D721Med (cell line): Measurements from ENCODE around the gene ADAM15.

Source experiments
- DNase-seq: peaks from one replicate; pipeline ENCODE4 v3.0.0; 2011; ENCODE audit warnings: low spot score; ENCODE audit not compliant: insufficient read length
- FAIRE-seq: peaks from 2 replicates; lab custom pipeline; 2011; peaks lifted over from hg19 to GRCh38; lab: Jason Lieb, UNC
- TF ChIP-seq, protein P1 (sequence below): IDR thresholded peaks from 2 replicates; pipeline ENCODE4 v1.5.1; 2012; ENCODE audit warnings: mild to moderate bottlenecking, control low read depth; ENCODE audit not compliant: insufficient read depth; ENCODE audit errors: missing control alignments

Gene ADAM15

DNA sequence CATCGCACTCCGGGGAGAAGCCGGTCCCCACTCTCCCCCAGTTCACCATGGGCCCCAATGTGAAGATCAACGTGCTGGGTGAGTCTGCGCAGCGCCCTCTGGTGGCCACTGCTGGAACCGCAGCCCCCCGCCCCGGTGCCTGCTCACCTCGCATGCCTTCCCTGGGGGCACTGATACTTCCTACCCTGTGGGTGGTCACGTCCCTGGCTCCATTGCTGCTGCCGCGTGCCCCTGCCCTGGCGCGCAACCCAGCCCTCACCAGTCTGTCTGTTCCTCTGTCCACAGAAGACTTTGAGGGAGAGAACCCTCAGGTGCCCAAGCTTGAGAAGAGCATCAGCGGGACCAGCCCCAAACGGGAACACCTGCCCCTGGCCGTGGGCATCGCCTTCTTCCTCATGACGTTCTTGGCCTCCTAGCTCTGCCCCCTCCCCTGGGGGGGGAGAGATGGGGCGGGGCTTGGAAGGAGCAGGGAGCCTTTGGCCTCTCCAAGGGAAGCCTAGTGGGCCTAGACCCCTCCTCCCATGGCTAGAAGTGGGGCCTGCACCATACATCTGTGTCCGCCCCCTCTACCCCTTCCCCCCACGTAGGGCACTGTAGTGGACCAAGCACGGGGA, 35.1 kb downstream of the ADAM15 start:
- FAIRE-seq (no peak), DNase-seq (peak; percentile 75)
- TF ChIP-seq, protein P1, sequence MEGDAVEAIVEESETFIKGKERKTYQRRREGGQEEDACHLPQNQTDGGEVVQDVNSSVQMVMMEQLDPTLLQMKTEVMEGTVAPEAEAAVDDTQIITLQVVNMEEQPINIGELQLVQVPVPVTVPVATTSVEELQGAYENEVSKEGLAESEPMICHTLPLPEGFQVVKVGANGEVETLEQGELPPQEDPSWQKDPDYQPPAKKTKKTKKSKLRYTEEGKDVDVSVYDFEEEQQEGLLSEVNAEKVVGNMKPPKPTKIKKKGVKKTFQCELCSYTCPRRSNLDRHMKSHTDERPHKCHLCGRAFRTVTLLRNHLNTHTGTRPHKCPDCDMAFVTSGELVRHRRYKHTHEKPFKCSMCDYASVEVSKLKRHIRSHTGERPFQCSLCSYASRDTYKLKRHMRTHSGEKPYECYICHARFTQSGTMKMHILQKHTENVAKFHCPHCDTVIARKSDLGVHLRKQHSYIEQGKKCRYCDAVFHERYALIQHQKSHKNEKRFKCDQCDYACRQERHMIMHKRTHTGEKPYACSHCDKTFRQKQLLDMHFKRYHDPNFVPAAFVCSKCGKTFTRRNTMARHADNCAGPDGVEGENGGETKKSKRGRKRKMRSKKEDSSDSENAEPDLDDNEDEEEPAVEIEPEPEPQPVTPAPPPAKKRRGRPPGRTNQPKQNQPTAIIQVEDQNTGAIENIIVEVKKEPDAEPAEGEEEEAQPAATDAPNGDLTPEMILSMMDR, result peak; percentile 91

DNA sequence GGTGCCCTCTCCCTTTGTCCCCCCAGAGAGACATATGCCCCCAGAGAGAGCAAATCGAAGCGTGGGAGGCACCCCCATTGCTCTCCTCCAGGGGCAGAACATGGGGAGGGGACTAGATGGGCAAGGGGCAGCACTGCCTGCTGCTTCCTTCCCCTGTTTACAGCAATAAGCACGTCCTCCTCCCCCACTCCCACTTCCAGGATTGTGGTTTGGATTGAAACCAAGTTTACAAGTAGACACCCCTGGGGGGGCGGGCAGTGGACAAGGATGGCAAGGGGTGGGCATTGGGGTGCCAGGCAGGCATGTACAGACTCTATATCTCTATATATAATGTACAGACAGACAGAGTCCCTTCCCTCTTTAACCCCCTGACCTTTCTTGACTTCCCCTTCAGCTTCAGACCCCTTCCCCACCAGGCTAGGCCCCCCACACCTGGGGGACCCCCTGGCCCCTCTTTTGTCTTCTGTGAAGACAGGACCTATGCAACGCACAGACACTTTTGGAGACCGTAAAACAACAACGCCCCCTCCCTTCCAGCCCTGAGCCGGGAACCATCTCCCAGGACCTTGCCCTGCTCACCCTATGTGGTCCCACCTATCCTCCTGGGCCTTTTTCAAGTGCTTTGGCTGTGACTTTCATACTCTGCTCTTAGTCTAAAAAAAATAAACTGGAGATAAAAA, 35.9 kb downstream of the ADAM15 start:
- FAIRE-seq (no peak), DNase-seq (no peak)
- TF ChIP-seq, protein P1, result no peak

DNA sequence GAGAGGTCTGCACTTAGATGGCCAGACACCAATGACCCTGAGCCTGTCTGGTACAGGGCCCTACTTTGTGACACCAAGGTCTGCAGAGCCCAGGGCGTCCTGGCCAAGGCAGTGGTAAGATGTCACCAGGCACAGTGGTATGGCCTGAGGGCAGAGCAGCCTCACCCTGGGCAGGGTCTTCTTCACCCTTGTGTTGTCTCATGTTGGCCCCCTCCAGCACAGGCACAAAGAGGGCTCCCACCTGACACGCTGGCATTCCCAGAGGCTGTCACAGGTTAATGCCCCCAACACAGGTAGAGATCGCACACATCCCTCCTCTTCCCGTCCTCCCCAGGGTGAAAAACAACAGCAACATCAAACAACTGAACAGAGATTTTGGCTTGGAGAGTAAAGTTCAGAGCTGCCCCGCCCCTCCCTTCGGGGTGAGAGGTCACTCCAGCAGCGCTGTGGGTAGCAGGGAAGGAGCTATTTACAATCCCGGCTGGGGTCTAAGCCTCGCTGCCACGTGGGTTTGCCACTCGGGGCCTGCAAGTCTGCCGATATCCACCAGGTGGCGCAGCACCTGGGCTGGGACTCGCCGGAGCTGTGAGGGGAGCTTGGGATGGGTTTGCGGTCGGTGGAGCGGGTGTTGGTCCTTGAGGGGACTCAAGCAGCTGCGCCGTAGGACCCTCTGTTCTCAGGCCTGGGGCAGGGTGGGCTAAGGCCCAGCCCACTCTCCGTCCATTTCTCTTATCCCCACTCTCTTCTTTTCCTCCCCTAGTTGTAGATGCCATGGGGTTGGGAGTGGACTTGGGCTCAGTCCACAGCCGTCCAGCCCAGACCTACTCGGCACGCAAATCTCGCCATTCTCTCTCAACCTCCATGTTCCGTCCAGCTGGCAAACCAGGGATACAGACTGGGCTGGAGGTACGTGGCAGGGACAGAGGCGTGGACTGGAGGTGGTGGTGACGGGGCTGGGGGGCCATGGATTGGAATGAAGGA, 40.2 kb downstream of the ADAM15 start:
- TF ChIP-seq, protein P1, result peak; percentile 99
- no peak for FAIRE-seq
- no peak for DNase-seq

DNA sequence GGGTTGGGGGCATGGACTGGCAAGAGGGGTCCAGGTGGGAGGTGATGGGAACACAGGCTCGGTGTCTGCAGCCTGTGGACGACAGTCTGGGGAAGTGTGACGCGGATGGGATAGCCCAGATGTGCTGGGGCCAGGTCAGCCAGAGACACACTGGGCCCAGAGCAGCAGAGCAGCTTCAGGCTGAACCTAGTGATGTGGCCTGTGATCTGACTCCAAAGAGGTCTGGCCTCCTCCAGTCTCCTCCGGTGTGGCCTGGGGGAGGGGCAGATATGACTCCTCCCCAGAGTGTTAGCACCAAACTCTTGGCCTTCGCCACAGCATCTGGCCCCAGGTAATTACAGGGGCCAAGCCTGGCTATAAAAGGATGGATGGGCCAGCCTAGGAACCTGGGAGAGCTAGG, 41.0 kb downstream of the ADAM15 start:
- DNase-seq, result no peak
- no peak for FAIRE-seq
- TF ChIP-seq, protein P1, result no peak

DNA sequence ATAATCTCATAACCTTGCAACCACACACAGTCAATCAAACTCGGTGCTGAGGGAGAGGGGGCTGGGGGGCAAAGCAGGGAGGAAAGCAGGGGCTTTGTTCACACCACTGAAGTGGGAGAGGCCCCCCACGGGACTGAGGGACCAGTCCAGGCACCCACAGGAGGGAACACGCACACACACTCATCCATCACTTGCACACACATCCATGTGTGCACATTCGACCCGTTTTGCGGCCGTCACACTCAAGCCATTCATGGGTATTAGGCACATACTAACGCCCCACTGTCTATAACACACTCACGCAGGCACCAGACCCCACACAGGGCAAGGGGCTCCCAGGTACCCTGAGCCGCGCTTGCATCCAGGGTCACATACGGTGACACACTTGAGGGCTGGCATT, 41.5 kb downstream of the ADAM15 start:
- no peak for FAIRE-seq
- TF ChIP-seq, protein P1, result no peak
- DNase-seq, result no peak

DNA sequence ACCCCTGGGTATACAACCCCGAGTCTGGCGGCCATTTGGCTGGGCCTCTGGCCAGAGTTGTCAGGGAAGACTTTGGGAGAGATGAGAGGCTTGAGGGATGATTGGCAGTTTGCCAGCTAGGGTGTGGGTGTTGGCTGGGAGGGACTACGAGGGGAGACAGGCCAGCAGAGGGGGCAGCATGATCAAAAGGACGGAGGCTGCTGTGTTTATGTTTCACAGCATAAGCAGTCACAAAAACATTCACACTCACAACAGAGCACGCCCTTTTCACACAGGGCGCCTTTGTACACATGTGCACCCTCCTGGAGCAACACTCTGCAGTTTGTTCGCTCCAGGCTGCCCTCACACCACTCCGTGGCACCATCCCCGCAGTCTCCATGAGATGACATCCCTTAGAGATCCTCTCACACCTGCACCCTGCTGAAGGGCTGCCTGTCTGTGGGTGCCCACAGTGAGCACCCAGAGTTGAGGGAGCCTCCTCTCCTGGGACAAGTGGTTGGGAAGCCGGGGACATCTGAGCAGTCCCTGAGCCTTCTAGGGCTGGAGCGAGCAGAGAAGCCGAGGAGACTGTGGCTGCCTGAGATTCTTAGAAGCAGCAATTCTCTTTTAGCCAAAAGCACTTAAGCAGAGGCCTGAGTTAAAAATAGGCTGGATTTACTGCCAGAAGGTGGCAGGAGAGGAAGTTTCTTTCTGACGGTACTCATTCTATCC, 43.0 kb downstream of the ADAM15 start:
- FAIRE-seq (no peak), DNase-seq (no peak)
- TF ChIP-seq, protein P1, result peak; percentile 69
